ENCODE results near the gene SREBF1.

DNA sequence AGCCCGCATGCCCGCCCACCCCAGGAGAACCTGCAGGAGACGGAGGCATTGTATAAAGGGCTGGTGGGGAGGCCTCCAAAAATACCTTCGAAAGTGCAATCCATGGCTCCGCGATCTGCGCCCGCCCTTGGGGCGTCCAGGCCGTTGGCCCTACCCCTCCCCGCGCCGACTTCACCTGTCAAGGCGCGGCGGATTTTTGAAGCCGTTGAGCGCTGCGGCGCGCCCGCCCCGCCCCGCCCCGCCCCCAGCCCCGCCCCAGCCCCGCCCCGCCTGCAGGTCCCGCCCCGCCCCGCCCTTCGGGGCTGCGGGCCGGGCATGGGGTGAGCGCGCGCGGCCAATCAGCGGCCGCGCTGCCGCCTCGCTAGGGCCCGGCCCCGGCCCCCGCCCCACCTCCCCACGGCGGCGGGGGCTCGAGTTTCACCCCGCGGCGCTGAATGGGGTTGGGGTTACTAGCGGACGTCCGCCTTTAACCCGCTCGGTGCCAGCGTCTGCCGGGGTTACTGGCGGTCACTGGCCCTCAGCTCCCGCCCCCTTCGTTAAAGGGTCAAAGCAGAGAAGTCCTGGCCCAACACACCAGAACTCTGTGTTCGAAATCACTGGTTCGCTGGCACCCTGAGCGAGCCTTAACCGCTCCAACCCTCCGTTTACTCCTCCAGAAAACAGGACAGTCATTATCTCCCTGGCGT, 13.2 kb downstream of the SREBF1 start:
- TF ChIP-seq CTCF (IDR thresholded peaks at IDR 0.05) (peak in 1 of 5 experiments; percentile 17), POLR2A (IDR thresholded peaks at IDR 0.05) (peak in 1 of 2 donors; percentile 26)

Data from tibial nerve (tissue), 3 donors.